Activated CD4-positive, alpha-beta T cell treated with anti-CD3 and anti-CD28 coated beads for 36 hours (primary cell): ENCODE results near the gene CFD. TPM values are rescaled to one million over a fixed set of nuclear protein-coding genes. Genes with fewer than 3 reads are reported as not detected.

Source experiments
- ATAC-seq: fragments of 200-7000 bp; cut with Tn5 transposase; one replicate; pipeline ENCODE4 v1.10.0; 2021; ENCODE audit warnings: mild to moderate bottlenecking, moderate library complexity
- CTCF ChIA-PET: fragments of 350-600 bp; sonication (Branson Sonifier 250); formaldehyde crosslinking; loops from one replicate; lab custom pipeline; 2021; ENCODE audit warnings: antibody characterized with exemption; lab: Charles Lee
- POLR2A ChIA-PET: fragments of 350-600 bp; sonication (Branson Sonifier 250); formaldehyde crosslinking; loops from one replicate; lab custom pipeline; 2021; ENCODE audit warnings: antibody characterized with exemption, inconsistent platforms; lab: Charles Lee
- DNase-seq: peaks from one replicate; pipeline ENCODE4 v3.0.0-alpha.2; 2020
- H3K27ac Mint-ChIP-seq: one replicate; pipeline ENCODE4 v1.8.0; 2021; ENCODE audit warnings: mixed read lengths
- H3K27me3 Mint-ChIP-seq: one replicate; pipeline ENCODE4 v1.8.0; 2021; ENCODE audit warnings: mixed read lengths
- H3K36me3 Mint-ChIP-seq: one replicate; pipeline ENCODE4 v1.8.0; 2021; ENCODE audit warnings: low read depth, mixed read lengths
- H3K4me1 Mint-ChIP-seq: one replicate; pipeline ENCODE4 v1.8.0; 2021; ENCODE audit warnings: mixed read lengths
- H3K4me3 Mint-ChIP-seq: one replicate; pipeline ENCODE4 v1.8.0; 2021; ENCODE audit warnings: mild to moderate bottlenecking, moderate library complexity, mixed read lengths
- H3K9me3 Mint-ChIP-seq: one replicate; pipeline ENCODE4 v1.8.0; 2021; ENCODE audit warnings: low read depth, mixed read lengths
- intact Hi-C, 2 experiments: fragments of 100-400 bp; cut with DNase I in 1 of 2; cut with micrococcal nuclease in 1 of 2; formaldehyde crosslinking; loops; one replicate each; pipeline versions ENCODE4 v1.14.2 to v1.15.1; 2022 to 2024; cut with DNase I, micrococcal nuclease
- microRNA-seq: library from miRNA; unstranded; fragments of <30 nt; microRNA quantifications from one replicate; pipeline ENCODE4 v1.2.0, GENCODE V29; 2021; ENCODE audit warnings: borderline replicate concordance
- total RNA-seq, 2 experiments: library from RNA; stranded (reverse); gene quantifications; one replicate each; pipeline ENCODE4 v1.2.3, GENCODE V29; 2021

The CFD gene
- total RNA-seq, 2 experiments from 2014 or later, result 0.79 to 1.5 TPM

GRCh38 chr19:906480-906879, 47.0 kb downstream of the CFD start:
- ATAC-seq (no peak), DNase-seq (no peak)
- Mint-ChIP-seq H3K4me3 (no peak overlapping the region), H3K27ac (peak overlapping the region; percentile 80), H3K9me3 (no peaks in the 10 kb centered on the region), H3K36me3 (peaks cover 22% of the 10 kb centered on the region), H3K27me3 (no peaks in the 10 kb centered on the region), H3K4me1 (peaks cover 56% of the 10 kb centered on the region)
- ChIA-PET CTCF (interaction anchor here (1.5 to 2.1 kb wide), 2 partner anchors 13 to 43 kb away, joined by 3 to 7 read pairs; partner anchors contain the start of genes MED16 and RNU6-9), POLR2A (interaction anchor here (0.7 kb wide), 1 partner anchor 1155 kb away, joined by 9 read pairs; no protein-coding TSS in a partner anchor)
- intact Hi-C loops, result no loop called here

GRCh38 chr19:907183-907853, 47.9 kb downstream of the CFD start:
- ChIA-PET POLR2A (interaction anchor here (0.5 to 1.1 kb wide), 4 partner anchors 13 to 114 kb away, joined by 3 to 4 read pairs (median 3); partner anchors contain the start of genes MED16, RNU6-2 and RNU6-9), CTCF (interaction anchor here (1.2 to 2.1 kb wide), 3 partner anchors 14 to 76 kb away, joined by 3 to 7 read pairs (median 5); partner anchors contain the start of genes MED16, RNU6-9 and WDR18)
- Mint-ChIP-seq H3K9me3 (no peaks in the 10 kb centered on the region), H3K36me3 (peaks cover 20% of the 10 kb centered on the region), H3K27ac (peak overlapping the region; percentile 80), H3K27me3 (no peaks in the 10 kb centered on the region), H3K4me3 (no peak overlapping the region), H3K4me1 (peaks cover 55% of the 10 kb centered on the region)
- peak; percentile 17 for ATAC-seq
- intact Hi-C loops, result no loop called here
- DNase-seq, result peak; percentile 70

GRCh38 chr19:911197-912033, 52.0 kb downstream of the CFD start:
- H3K4me1 Mint-ChIP-seq, result peaks cover 46% of the 10 kb centered on the region

GRCh38 chr19:912181-913079, 53.0 kb downstream of the CFD start:
- H3K4me1 Mint-ChIP-seq, result peaks cover 36% of the 10 kb centered on the region
- peaks cover 14% of the 10 kb centered on the region for H3K36me3 Mint-ChIP-seq
- peak overlapping the region; percentile 79 for H3K4me3 Mint-ChIP-seq
- no peak overlapping the region for H3K27ac Mint-ChIP-seq
- no peaks in the 10 kb centered on the region for H3K27me3 Mint-ChIP-seq
- no peaks in the 10 kb centered on the region for H3K9me3 Mint-ChIP-seq
- intact Hi-C loops, result loop anchor here in 1 of 2 experiments (1.0 kb wide), 2 partner anchors 19 to 115 kb away; partner anchors contain the start of genes MED16, PTBP1 and RNU6-9
- ChIA-PET POLR2A (no interaction called here), CTCF (no interaction called here)
- DNase-seq (peak; percentile 50), ATAC-seq (no peak)

More at GRCh38 chr19:911197-912033, 52.0 kb downstream of the CFD start:
- ChIA-PET POLR2A (no interaction called here), CTCF (interaction anchor here (0.9 kb wide), 1 partner anchor 72 kb away, joined by 3 read pairs; the partner anchor contains the start of gene WDR18)
- intact Hi-C loops, result no loop called here
- DNase-seq, result no peak
- H3K4me3 Mint-ChIP-seq, result peak overlapping the region; percentile 62
- no peaks in the 10 kb centered on the region for H3K27me3 Mint-ChIP-seq
- no peak for ATAC-seq
- peak overlapping the region; percentile 60 for H3K27ac Mint-ChIP-seq
- peaks cover 15% of the 10 kb centered on the region for H3K36me3 Mint-ChIP-seq
- no peaks in the 10 kb centered on the region for H3K9me3 Mint-ChIP-seq

Small RNAs within 50 kb of the gene (microRNA-seq; reads per million reads assigned to microRNA genes)
- gene MIR3187, result 103 reads per million, percentile 65 among the genes with 10 or more reads in this experiment

Other genes starting within 250 kb of the CFD start
- gene POLRMT, start 226.1 kb upstream of the CFD start, total RNA-seq, result 10 to 100 TPM; 69.0 to 77.4 TPM
- not detected for gene FGF22, start 219.8 kb upstream of the CFD start, total RNA-seq
- 10 to 100 TPM; 83.0 to 91.3 TPM for gene RNF126, start 196.4 kb upstream of the CFD start, total RNA-seq
- gene FSTL3, start 183.3 kb upstream of the CFD start, total RNA-seq, result 10 to 100 TPM in 1 of 2 experiments, 1 to 10 TPM in 1; 8.5 to 10.1 TPM
- gene PRSS57, start 164.2 kb upstream of the CFD start, total RNA-seq, result not detected
- gene PALM, start 150.7 kb upstream of the CFD start, total RNA-seq, result under 1 TPM in 1 of 2 experiments, not detected in 1; 0.18 TPM
- under 1 TPM in 1 of 2 experiments, not detected in 1; 0.07 TPM for gene MISP, start 108.6 kb upstream of the CFD start, total RNA-seq
- gene PTBP1, start 62.2 kb upstream of the CFD start, total RNA-seq, result 100 to 1,000 TPM; 584 to 738 TPM
- gene PLPPR3, start 37.7 kb upstream of the CFD start, total RNA-seq, result not detected
- not detected for gene AZU1, start 31.8 kb upstream of the CFD start, total RNA-seq
- gene PRTN3, start 18.7 kb upstream of the CFD start, total RNA-seq, result not detected
- gene ELANE, start 7.4 kb upstream of the CFD start, total RNA-seq, result not detected
- gene MED16, start 33.5 kb downstream of the CFD start, total RNA-seq, result 10 to 100 TPM; 52.6 to 70.3 TPM
- not detected for gene RNU6-9, start 33.8 kb downstream of the CFD start, total RNA-seq
- gene R3HDM4, start 53.6 kb downstream of the CFD start, total RNA-seq, result 10 to 100 TPM; 73.7 to 83.3 TPM
- 10 to 100 TPM; 14.3 to 18.4 TPM for gene KISS1R, start 57.7 kb downstream of the CFD start, total RNA-seq
- gene ARID3A, start 66.4 kb downstream of the CFD start, total RNA-seq, result 10 to 100 TPM; 25.1 to 36.0 TPM
- 10 to 100 TPM; 71.6 to 87.8 TPM for gene WDR18, start 124.7 kb downstream of the CFD start, total RNA-seq
- gene GRIN3B, start 140.8 kb downstream of the CFD start, total RNA-seq, result under 1 TPM in 1 of 2 experiments, not detected in 1; 0.09 TPM
- gene TMEM259, start 161.5 kb downstream of the CFD start, total RNA-seq, result 100 to 1,000 TPM; 106 to 128 TPM
- gene RNU6-2, start 161.9 kb downstream of the CFD start, total RNA-seq, result not detected
- 100 to 1,000 TPM; 108 to 130 TPM for gene CNN2, start 166.9 kb downstream of the CFD start, total RNA-seq
- 10 to 100 TPM; 14.4 to 16.9 TPM for gene ABCA7, start 180.4 kb downstream of the CFD start, total RNA-seq
- 100 to 1,000 TPM; 107 to 137 TPM for gene ARHGAP45, start 207.5 kb downstream of the CFD start, total RNA-seq
- gene POLR2E, start 235.7 kb downstream of the CFD start, total RNA-seq, result 100 to 1,000 TPM; 171 to 229 TPM
- 100 to 1,000 TPM; 192 to 218 TPM for gene GPX4, start 244.3 kb downstream of the CFD start, total RNA-seq